VCaP (cell line): ENCODE results near the gene CCDC201.

ENCODE experiments used
- H3K27ac ChIP-seq: fragments of 450-650 bp; 2 replicates; pipeline ENCODE4 v1.5.1; 2017
- CTCF ChIP-seq: fragments of 450-650 bp; conservative IDR thresholded peaks from 2 replicates; pipeline ENCODE4 v1.5.1; 2017; ENCODE audit warnings: mild to moderate bottlenecking, moderate library complexity

Gene CCDC201

DNA sequence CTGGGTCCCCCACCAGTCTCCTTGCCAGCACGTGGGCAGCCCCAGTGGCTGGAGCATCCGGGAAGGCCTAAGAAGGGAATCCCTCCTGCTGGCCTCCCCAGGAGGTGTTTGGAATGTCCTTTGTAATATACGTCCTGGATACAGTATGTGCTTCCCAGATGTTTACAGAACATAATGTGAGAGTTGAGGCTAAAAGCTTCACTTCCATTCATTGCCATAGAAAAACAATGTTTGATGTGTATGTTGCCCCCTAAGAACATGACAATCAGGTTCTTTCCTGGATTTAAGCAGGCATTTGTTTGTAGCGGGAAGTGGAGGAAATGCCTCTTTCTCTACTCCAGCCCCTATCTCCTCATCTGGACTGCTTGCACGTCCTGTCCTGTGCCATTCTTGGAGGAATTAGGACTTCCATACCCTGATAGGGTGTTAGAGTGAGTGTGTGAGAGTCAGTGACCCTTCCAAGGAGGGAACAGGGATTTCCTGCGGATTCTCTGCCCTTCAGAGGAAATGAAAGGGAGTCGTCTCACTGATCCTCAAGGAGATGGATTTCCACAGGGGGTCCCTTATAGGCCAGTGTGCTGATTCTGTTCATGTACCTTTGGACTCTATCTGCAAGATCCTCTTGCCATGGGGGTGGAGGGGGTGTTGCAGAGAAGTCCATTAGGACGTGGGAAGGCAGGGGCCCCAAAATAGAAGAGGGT, 16.6 kb upstream of the CCDC201 start:
- TF ChIP-seq CTCF, result no peak
- H3K27ac ChIP-seq, result peak overlapping the region; percentile 40; the same call in 1 of the 2 replicates

GRCh38 chr7:45888993-45889366, 16.1 kb upstream of the CCDC201 start:
- no peak for TF ChIP-seq CTCF
- peak overlapping the region; percentile 40; the same call in 1 of the 2 replicates for H3K27ac ChIP-seq

GRCh38 chr7:45888185-45888992, 15.5 kb upstream of the CCDC201 start, which contains the start of gene IGFBP1:
Gene IGFBP1 (plus strand): TSS chr7:45888488. CDS start chr7:45888653, 165 bp downstream.
- H3K27ac ChIP-seq, result peak within 1 kb of the TSS; percentile 40; the same call in 1 of the 2 replicates
- TF ChIP-seq CTCF, result no peak

- TF ChIP-seq CTCF, result no peak
- no peak overlapping the region for H3K27ac ChIP-seq
These were observed 14.2 kb upstream of the CCDC201 start for GRCh38 chr7:45886931-45887667.

DNA sequence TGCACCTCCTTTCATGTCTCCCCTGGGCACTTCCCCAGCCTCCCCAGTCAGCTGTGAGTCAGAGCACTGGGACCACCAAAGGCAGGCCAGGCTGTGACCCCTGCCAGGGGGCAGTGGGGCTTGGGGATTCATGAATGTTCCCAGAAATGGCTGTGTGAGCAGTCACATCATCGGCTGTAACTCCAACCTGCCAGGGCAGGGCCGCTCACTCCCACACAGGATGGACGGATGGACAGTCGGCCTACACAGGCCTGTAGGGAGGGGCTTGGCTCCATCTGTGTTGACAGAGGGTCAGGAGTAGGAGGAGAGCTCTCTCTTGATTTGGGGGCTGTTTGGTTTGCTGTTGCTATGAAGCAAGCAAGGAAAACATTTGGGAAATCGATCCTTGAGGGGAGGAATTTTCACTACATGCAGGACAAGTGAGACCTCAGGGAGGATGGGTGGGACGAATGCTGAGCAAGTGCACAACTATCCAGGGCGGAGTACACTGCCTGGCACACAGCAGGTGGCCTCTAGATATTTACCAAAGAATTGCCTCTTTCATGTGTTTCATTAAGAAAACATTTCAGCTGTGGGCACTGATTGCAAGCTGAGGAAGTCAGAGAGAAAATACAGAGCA, 12.5 kb upstream of the CCDC201 start:
- no peak for TF ChIP-seq CTCF
- H3K27ac ChIP-seq, result no peak overlapping the region

DNA sequence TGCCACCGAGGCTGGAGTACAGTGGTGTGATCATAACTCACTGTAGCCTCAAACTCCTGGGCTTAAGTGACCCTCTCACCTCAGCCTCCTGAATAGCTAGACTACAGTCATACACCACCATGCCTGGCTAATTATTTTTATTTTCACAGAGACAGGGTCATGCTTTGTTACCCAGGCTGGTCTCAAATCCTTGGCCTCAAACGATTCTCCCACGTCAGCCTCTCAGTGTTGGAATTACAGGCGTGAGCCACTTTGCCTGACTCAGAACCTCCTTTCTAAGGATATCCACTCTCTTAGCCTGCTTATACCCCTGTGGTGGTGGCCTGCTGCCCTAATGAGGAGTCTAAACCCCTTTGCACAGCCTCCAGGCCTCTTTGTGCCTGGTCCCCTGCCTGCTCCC, 11.3 kb upstream of the CCDC201 start:
- no peak overlapping the region for H3K27ac ChIP-seq

More for the DNA sequence above, 11.3 kb upstream of the CCDC201 start:
- TF ChIP-seq CTCF, result no peak
